ENCODE data around the gene KRTAP9-2.

GRCh38 chr17:41185001-41185400 lies 41.4 kb upstream of the KRTAP9-2 start:
- TF ChIP-seq POLR2AphosphoS5 (IDR thresholded peaks at IDR 0.05; ENCODE audit: low read depth, low read length) (no peak), POLR2A (IDR thresholded peaks at IDR 0.05; ENCODE audit: low read depth, low read length) (no peak)

Measured in GM12892 (cell line).